Measurements from ENCODE around the gene CHKB. TPM values are rescaled to one million over a fixed set of nuclear protein-coding genes. Genes with fewer than 3 reads are reported as not detected.
"Not testable (repeated sequence)": the region's sequence is repeated elsewhere in the genome, so short reads cannot be mapped to it uniquely, and the experiment has no call there.

CHKB gene
- total RNA-seq, 1 donor from 2014 or later: 47.4 TPM

GRCh38 chr22:50536226-50536625 lies 46.4 kb downstream of the CHKB start:
- Mint-ChIP-seq H3K27me3 (ENCODE audit: low read depth) (no peaks in the 10 kb centered on the region), H3K4me3 (ENCODE audit: unreplicated experiment) (no peak overlapping the region), H3K36me3 (ENCODE audit: low read depth) (no peaks in the 10 kb centered on the region), H3K27ac (ENCODE audit: unreplicated experiment) (no peak overlapping the region), H3K4me1 (ENCODE audit: low read depth) (peaks cover 19% of the 10 kb centered on the region), H3K9me3 (ENCODE audit: low read depth) (no peaks in the 10 kb centered on the region)
- DNase-seq (ENCODE audit: low spot score): no peak
- no peak for TF ChIP-seq CTCF (IDR thresholded peaks at IDR 0.05)

- Mint-ChIP-seq H3K4me3 (ENCODE audit: unreplicated experiment) (no peak overlapping the region), H3K27me3 (ENCODE audit: low read depth) (no peaks in the 10 kb centered on the region), H3K4me1 (ENCODE audit: low read depth) (peaks cover 21% of the 10 kb centered on the region)
Measured at GRCh38 chr22:50535113-50535512, 47.5 kb downstream of the CHKB start.

GRCh38 chr22:50533856-50534711 lies 48.6 kb downstream of the CHKB start:
- H3K4me1 Mint-ChIP-seq (ENCODE audit: low read depth): peaks cover 21% of the 10 kb centered on the region
- H3K27me3 Mint-ChIP-seq (ENCODE audit: low read depth); H3K4me3 Mint-ChIP-seq (ENCODE audit: unreplicated experiment): not testable (repeated sequence)

More at GRCh38 chr22:50535113-50535512, 47.5 kb downstream of the CHKB start:
- Mint-ChIP-seq H3K27ac (ENCODE audit: unreplicated experiment) (no peak overlapping the region), H3K36me3 (ENCODE audit: low read depth) (no peaks in the 10 kb centered on the region), H3K9me3 (ENCODE audit: low read depth) (no peaks in the 10 kb centered on the region)
- DNase-seq (ENCODE audit: low spot score): no peak
- TF ChIP-seq CTCF (IDR thresholded peaks at IDR 0.05): no peak

GRCh38 chr22:50532824-50533796 lies 49.5 kb downstream of the CHKB start:
- Mint-ChIP-seq H3K36me3 (ENCODE audit: low read depth) (no peaks in the 10 kb centered on the region), H3K27me3 (ENCODE audit: low read depth) (no peaks in the 10 kb centered on the region), H3K27ac (ENCODE audit: unreplicated experiment) (peak overlapping the region; percentile 74), H3K4me3 (ENCODE audit: unreplicated experiment) (no peak overlapping the region), H3K4me1 (ENCODE audit: low read depth) (peaks cover 31% of the 10 kb centered on the region), H3K9me3 (ENCODE audit: low read depth) (no peaks in the 10 kb centered on the region)
- DNase-seq (ENCODE audit: low spot score): no peak
- no peak for TF ChIP-seq CTCF (IDR thresholded peaks at IDR 0.05)

More at GRCh38 chr22:50533856-50534711, 48.6 kb downstream of the CHKB start:
- DNase-seq (ENCODE audit: low spot score): peak; percentile 34
- H3K36me3 Mint-ChIP-seq (ENCODE audit: low read depth); H3K9me3 Mint-ChIP-seq (ENCODE audit: low read depth): not testable (repeated sequence)
- peak overlapping the region; percentile 69 for H3K27ac Mint-ChIP-seq (ENCODE audit: unreplicated experiment)

- peak overlapping the region; percentile 75 for H3K4me3 Mint-ChIP-seq (ENCODE audit: unreplicated experiment)
- H3K36me3 Mint-ChIP-seq (ENCODE audit: low read depth): no peaks in the 10 kb centered on the region
- H3K27ac Mint-ChIP-seq (ENCODE audit: unreplicated experiment): peak overlapping the region; percentile 51
- no peaks in the 10 kb centered on the region for H3K9me3 Mint-ChIP-seq (ENCODE audit: low read depth)
- TF ChIP-seq CTCF (IDR thresholded peaks at IDR 0.05): no peak
- DNase-seq (ENCODE audit: low spot score): no peak
- H3K4me1 Mint-ChIP-seq (ENCODE audit: low read depth): peaks cover 41% of the 10 kb centered on the region
- no peaks in the 10 kb centered on the region for H3K27me3 Mint-ChIP-seq (ENCODE audit: low read depth)
Measured at GRCh38 chr22:50531962-50532674, 50.5 kb downstream of the CHKB start.

All from chondrocyte (in vitro differentiated cells).